CD14-positive monocyte (primary cell): Measurements from ENCODE around the gene NUDCD3. TPM values are rescaled to one million over a fixed set of nuclear protein-coding genes. Genes with fewer than 3 reads are reported as not detected.

Source experiments
- DNase-seq, 3 donors: peaks; one replicate each; pipeline ENCODE4 v3.0.0-alpha.2; 2011 to 2022
- H2AFZ ChIP-seq: 2 replicates; pipeline ENCODE4 v1.6.0; 2012; ENCODE audit warnings: mild to moderate bottlenecking, low read depth, low read length, inconsistent platforms; ENCODE audit not compliant: insufficient read depth, poor library complexity, severe bottlenecking
- H3K27ac ChIP-seq, 2 donors: 1 replicate in 1 of 2; 2 replicates in 1 of 2; pipeline ENCODE4 v1.5.1; 2012 to 2013; ENCODE audit warnings: low read length in 2 of 2, control low read depth in 1 of 2, inconsistent platforms in 1 of 2, low read depth in 1 of 2, mild to moderate bottlenecking in 1 of 2
- H3K27me3 ChIP-seq, 2 donors: one replicate each; pipeline versions ENCODE4 v1.6.0 to v1.6.1; 2011 to 2013; ENCODE audit warnings: low read length in 2 of 2; ENCODE audit not compliant: control insufficient read depth in 2 of 2, insufficient read depth in 2 of 2
- H3K36me3 ChIP-seq, 2 donors: replicated peaks in 1 of 2; 1 replicate in 1 of 2; 2 replicates in 1 of 2; pipeline versions ENCODE4 v1.5.1 to v1.6.1; 2012 to 2013; ENCODE audit warnings: low read length in 2 of 2, control low read depth in 1 of 2, inconsistent platforms in 1 of 2, mild to moderate bottlenecking in 1 of 2; ENCODE audit not compliant: insufficient read depth in 2 of 2, control insufficient read depth in 1 of 2
- H3K4me1 ChIP-seq, 2 donors: 1 replicate in 1 of 2; 2 replicates in 1 of 2; pipeline versions ENCODE4 v1.5.1 to v1.6.1; 2012 to 2013; ENCODE audit warnings: low read length in 2 of 2, control low read depth in 1 of 2, inconsistent platforms in 1 of 2, mild to moderate bottlenecking in 1 of 2, moderate library complexity in 1 of 2; ENCODE audit not compliant: insufficient read depth in 2 of 2, control insufficient read depth in 1 of 2
- H3K4me2 ChIP-seq: replicated peaks from 2 replicates; pipeline ENCODE3; 2012; ENCODE audit warnings: low read length, moderate library complexity, mild to moderate bottlenecking; ENCODE audit not compliant: poor library complexity, severe bottlenecking; ENCODE audit errors: extremely low read depth
- H3K4me3 ChIP-seq, 3 experiments: fragments of 200-600 bp in 1 of 3; sonication (generic) in 1 of 3; replicated peaks in 1 of 3; 1 replicate in 2 of 3; 2 replicates in 1 of 3; pipeline ENCODE4 v1.5.1; 2011 to 2013; ENCODE audit warnings: low read length in 3 of 3, mild to moderate bottlenecking in 3 of 3, control low read depth in 2 of 3, low read depth in 2 of 3, inconsistent platforms in 1 of 3, moderate library complexity in 1 of 3
- H3K79me2 ChIP-seq: 2 replicates; pipeline ENCODE4 v1.6.0; 2012; ENCODE audit warnings: mild to moderate bottlenecking, control low read depth, inconsistent platforms, low read length, moderate library complexity; ENCODE audit not compliant: insufficient read depth
- H3K9ac ChIP-seq: 2 replicates; pipeline ENCODE4 v1.6.0; 2017; ENCODE audit warnings: low read length, mild to moderate bottlenecking; ENCODE audit not compliant: insufficient read depth, poor library complexity, severe bottlenecking
- H3K9me3 ChIP-seq, 2 donors: replicated peaks in 1 of 2; 1 replicate in 1 of 2; 2 replicates in 1 of 2; pipeline versions ENCODE4 v1.5.1 to v1.6.1; 2012 to 2013; ENCODE audit warnings: low read length in 2 of 2, control low read depth in 1 of 2; ENCODE audit not compliant: control insufficient read depth in 1 of 2, insufficient read depth in 1 of 2
- H4K20me1 ChIP-seq: 2 replicates; pipeline ENCODE4 v1.6.0; 2012; ENCODE audit warnings: mild to moderate bottlenecking, low read length, control low read depth, moderate library complexity; ENCODE audit not compliant: insufficient read depth
- H3K27ac Mint-ChIP-seq, 7 donors: one replicate each; pipeline ENCODE4 v1.8.0; 2020; ENCODE audit warnings: mild to moderate bottlenecking in 7 of 7, mixed read lengths in 7 of 7, moderate library complexity in 6 of 7, inconsistent platforms in 2 of 7
- H3K27me3 Mint-ChIP-seq, 3 donors: one replicate each; pipeline ENCODE4 v1.8.0; 2021 to 2022; ENCODE audit warnings: low read depth in 3 of 3, mild to moderate bottlenecking in 3 of 3, mixed read lengths in 3 of 3, moderate library complexity in 3 of 3, inconsistent platforms in 1 of 3
- H3K36me3 Mint-ChIP-seq, 2 donors: one replicate each; pipeline ENCODE4 v1.8.0; 2020; ENCODE audit warnings: mixed read lengths in 2 of 2, inconsistent platforms in 1 of 2, mild to moderate bottlenecking in 1 of 2
- H3K4me1 Mint-ChIP-seq: one replicate; pipeline ENCODE4 v1.8.0; 2020; ENCODE audit warnings: mild to moderate bottlenecking, mixed read lengths
- H3K4me3 Mint-ChIP-seq, 2 donors: one replicate each; pipeline ENCODE4 v1.8.0; 2020; ENCODE audit warnings: mild to moderate bottlenecking in 2 of 2, mixed read lengths in 2 of 2, moderate library complexity in 1 of 2
- H3K9me3 Mint-ChIP-seq, 7 donors: one replicate each; pipeline ENCODE4 v1.8.0; 2020 to 2022; ENCODE audit warnings: mixed read lengths in 7 of 7, mild to moderate bottlenecking in 6 of 7, moderate library complexity in 6 of 7, inconsistent platforms in 2 of 7
- whole genome bisulfite sequencing: methylation state at CpG from one replicate; pipeline ENCODE4 v1.1.5; 2013; ENCODE audit warnings: missing lambda C conversion rate; ENCODE audit not compliant: insufficient coverage; 5-methylcytosine and 5-hydroxymethylcytosine counted together
- intact Hi-C, 2 donors: fragments of 100-400 bp; cut with micrococcal nuclease; formaldehyde crosslinking; loops; one replicate each; pipeline versions ENCODE4 v1.15.0 to v1.15.1; 2023
- polyA plus RNA-seq, 3 donors: library from polyadenylated mRNA; depleted of rRNA in 1 of 3; unstranded in 2 of 3; stranded (reverse) in 1 of 3; fragments of 300-500 nt in 2 of 3; fragments of >200 nt in 1 of 3; fragmentation: Illumina TruSeq in 2 of 3; gene quantifications; 1 replicate in 2 of 3; 2 replicates in 1 of 3; pipeline ENCODE4 v1.2.3, GENCODE V29; 2012 to 2021
- TF ChIP-seq, protein P1 (sequence below): fragments of 200-600 bp; IDR thresholded peaks from one replicate; pipeline ENCODE4 v1.8.0; 2022; ENCODE audit warnings: antibody characterized with exemption, mild to moderate bottlenecking

NUDCD3 gene
- polyA plus RNA-seq, 3 donors: 13.6 to 26.5 (median 21.6) TPM

DNA sequence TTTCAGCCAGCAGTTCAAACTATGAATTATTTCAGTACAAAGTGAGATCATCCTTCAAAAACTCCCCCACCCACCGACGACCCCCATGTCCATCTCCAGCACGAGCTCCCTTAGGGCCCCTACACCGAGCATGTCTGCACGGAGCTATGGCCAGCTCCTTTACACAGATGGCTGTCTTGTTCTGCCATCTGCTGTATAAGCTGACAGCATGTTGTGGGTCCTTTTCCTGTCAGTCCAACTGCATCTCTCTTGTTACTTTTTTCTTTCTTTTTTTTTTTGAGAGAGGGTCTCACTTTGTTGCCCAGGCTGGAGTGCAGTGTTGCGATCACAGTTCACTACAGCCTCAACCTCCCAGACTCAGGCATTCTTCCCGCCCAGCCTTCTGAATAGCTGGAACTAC, 29.1 kb upstream of the NUDCD3 start:
- Histone ChIP-seq H3K27me3 (no peaks in the 10 kb centered on the region), H3K9ac (no peak overlapping the region), H3K4me1 (no peaks in the 10 kb centered on the region), H3K36me3 (no peaks in the 10 kb centered on the region), H3K9me3 (peaks cover 0 to 3% of the 10 kb centered on the region in 2 donors), H3K4me2 (no peak overlapping the region), H3K27ac (no peak overlapping the region), H2AFZ (no peak overlapping the region), H3K4me3 (no peak overlapping the region), H4K20me1 (no peaks in the 10 kb centered on the region), H3K79me2 (no peaks in the 10 kb centered on the region)
- peaks cover 0 to 9% (median 4%) of the 10 kb centered on the region in 7 donors for H3K9me3 Mint-ChIP-seq
- no peak overlapping the region for H3K4me3 Mint-ChIP-seq
- intact Hi-C loops: no loop called here
- H3K4me1 Mint-ChIP-seq: no peaks in the 10 kb centered on the region
- no peak overlapping the region for H3K27ac Mint-ChIP-seq
- TF ChIP-seq, protein P1, sequence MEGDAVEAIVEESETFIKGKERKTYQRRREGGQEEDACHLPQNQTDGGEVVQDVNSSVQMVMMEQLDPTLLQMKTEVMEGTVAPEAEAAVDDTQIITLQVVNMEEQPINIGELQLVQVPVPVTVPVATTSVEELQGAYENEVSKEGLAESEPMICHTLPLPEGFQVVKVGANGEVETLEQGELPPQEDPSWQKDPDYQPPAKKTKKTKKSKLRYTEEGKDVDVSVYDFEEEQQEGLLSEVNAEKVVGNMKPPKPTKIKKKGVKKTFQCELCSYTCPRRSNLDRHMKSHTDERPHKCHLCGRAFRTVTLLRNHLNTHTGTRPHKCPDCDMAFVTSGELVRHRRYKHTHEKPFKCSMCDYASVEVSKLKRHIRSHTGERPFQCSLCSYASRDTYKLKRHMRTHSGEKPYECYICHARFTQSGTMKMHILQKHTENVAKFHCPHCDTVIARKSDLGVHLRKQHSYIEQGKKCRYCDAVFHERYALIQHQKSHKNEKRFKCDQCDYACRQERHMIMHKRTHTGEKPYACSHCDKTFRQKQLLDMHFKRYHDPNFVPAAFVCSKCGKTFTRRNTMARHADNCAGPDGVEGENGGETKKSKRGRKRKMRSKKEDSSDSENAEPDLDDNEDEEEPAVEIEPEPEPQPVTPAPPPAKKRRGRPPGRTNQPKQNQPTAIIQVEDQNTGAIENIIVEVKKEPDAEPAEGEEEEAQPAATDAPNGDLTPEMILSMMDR: no peak
- H3K36me3 Mint-ChIP-seq: no peaks in the 10 kb centered on the region
- no peak for DNase-seq
- 93% methylated on average over 5 of the region's 7 CpGs for WGBS
- H3K27me3 Mint-ChIP-seq: peaks cover 2 to 3% (median 3%) of the 10 kb centered on the region in 3 donors

DNA sequence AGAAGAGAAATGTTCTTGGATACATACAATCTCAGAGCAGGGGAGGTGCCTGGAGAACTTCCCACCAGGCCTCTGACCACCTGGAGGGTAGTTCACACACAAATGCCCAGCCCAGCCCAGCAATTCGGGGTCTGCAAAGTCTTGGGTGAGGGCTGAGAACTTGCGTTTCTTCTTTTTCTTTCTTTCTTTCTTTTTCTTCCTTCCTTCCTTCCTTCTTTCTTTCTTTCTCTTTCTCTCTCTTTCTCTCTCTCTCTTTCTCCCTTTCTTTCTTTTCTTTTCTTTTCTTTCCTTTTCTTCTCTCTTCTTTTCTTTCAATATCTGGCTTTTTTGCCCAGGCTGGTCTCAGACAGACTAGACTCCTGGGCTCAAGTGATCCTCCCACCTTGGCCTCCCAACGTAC, 28.3 kb upstream of the NUDCD3 start:
- H3K4me3 ChIP-seq: no peak overlapping the region
- no peak overlapping the region for H3K27ac ChIP-seq
- WGBS: 100% methylated on average over 1 of the region's 3 CpGs
- no peaks in the 10 kb centered on the region for H3K4me1 ChIP-seq
- peaks cover 0 to 4% (median 0%) of the 10 kb centered on the region in 7 donors for H3K9me3 Mint-ChIP-seq
- no peaks in the 10 kb centered on the region for H4K20me1 ChIP-seq
- H2AFZ ChIP-seq: no peak overlapping the region
- H3K79me2 ChIP-seq: no peaks in the 10 kb centered on the region
- H3K9me3 ChIP-seq: no peaks in the 10 kb centered on the region
- H3K4me3 Mint-ChIP-seq: no peak overlapping the region
- no peaks in the 10 kb centered on the region for H3K36me3 Mint-ChIP-seq
- no peak for DNase-seq
- H3K4me1 Mint-ChIP-seq: no peaks in the 10 kb centered on the region
- no peak overlapping the region for H3K4me2 ChIP-seq
- H3K27me3 Mint-ChIP-seq: peaks cover 1 to 3% (median 3%) of the 10 kb centered on the region in 3 donors
- no peaks in the 10 kb centered on the region for H3K36me3 ChIP-seq
- intact Hi-C loops: no loop called here
- H3K9ac ChIP-seq: no peak overlapping the region
- no peaks in the 10 kb centered on the region for H3K27me3 ChIP-seq
- peak overlapping the region in 2 of 7 donors; percentile 53 to 72 for H3K27ac Mint-ChIP-seq
- TF ChIP-seq, protein P1: no peak
